Keratinocyte (primary cell): ENCODE measurements around the gene POLD2. TPM values are rescaled to one million over a fixed set of nuclear protein-coding genes. Genes with fewer than 3 reads are reported as not detected.

Experiments used
- DNase-seq: peaks from one replicate; pipeline ENCODE4 v3.0.0-alpha.2; 2011; ENCODE audit warnings: low read depth, missing footprints, low spot score
- FAIRE-seq: peaks from 2 replicates; lab custom pipeline; 2011; peaks lifted over from hg19 to GRCh38; lab: Jason Lieb, UNC
- H2AFZ ChIP-seq: 2 replicates; pipeline ENCODE4 v1.6.0; 2012; ENCODE audit warnings: low read length, control low read depth, inconsistent platforms; ENCODE audit not compliant: control insufficient read depth
- H3K27ac ChIP-seq: 2 replicates; pipeline ENCODE4 v1.5.1; 2011; ENCODE audit warnings: low read length; ENCODE audit not compliant: control insufficient read depth, insufficient read depth
- H3K27me3 ChIP-seq: 3 replicates; pipeline ENCODE4 v1.6.0; 2011; ENCODE audit warnings: low read length; ENCODE audit not compliant: control insufficient read depth, insufficient read depth; ENCODE audit errors: extremely low read depth
- H3K36me3 ChIP-seq, 2 experiments: 2 replicates in 1 of 2; 3 replicates in 1 of 2; pipeline ENCODE4 v1.5.1; 2011; ENCODE audit warnings: low read length in 2 of 2, mild to moderate bottlenecking in 1 of 2; ENCODE audit not compliant: control insufficient read depth in 2 of 2, insufficient read depth in 2 of 2; ENCODE audit errors: extremely low read depth in 1 of 2
- H3K4me1 ChIP-seq: 3 replicates; pipeline ENCODE4 v1.5.1; 2011; ENCODE audit warnings: low read length; ENCODE audit not compliant: control insufficient read depth, insufficient read depth; ENCODE audit errors: extremely low read depth
- H3K4me2 ChIP-seq: 3 replicates; pipeline ENCODE4 v1.6.0; 2011; ENCODE audit warnings: low read depth, low read length; ENCODE audit not compliant: control insufficient read depth, insufficient read depth; ENCODE audit errors: extremely low read depth
- H3K4me3 ChIP-seq, 3 experiments: fragments of 200-600 bp in 1 of 3; sonication (generic) in 1 of 3; 2 replicates in 2 of 3; 3 replicates in 1 of 3; pipeline ENCODE4 v1.5.1; 2011 to 2016; ENCODE audit warnings: low read length in 3 of 3, mild to moderate bottlenecking in 3 of 3, control low read depth in 2 of 3, inconsistent platforms in 1 of 3, low read depth in 1 of 3, mixed read lengths in 1 of 3, mixed run types in 1 of 3, moderate library complexity in 1 of 3; ENCODE audit not compliant: control insufficient read depth in 2 of 3, insufficient read depth in 2 of 3; ENCODE audit errors: extremely low read depth in 1 of 3
- H3K79me2 ChIP-seq: 2 replicates; pipeline ENCODE4 v1.6.0; 2012; ENCODE audit warnings: low read length; ENCODE audit not compliant: control insufficient read depth, insufficient read depth
- H3K9ac ChIP-seq: 3 replicates; pipeline ENCODE4 v1.6.0; 2011; ENCODE audit warnings: low read length; ENCODE audit not compliant: control insufficient read depth, insufficient read depth; ENCODE audit errors: extremely low read depth
- H3K9me1 ChIP-seq: 3 replicates; pipeline ENCODE4 v1.6.0; 2011; ENCODE audit warnings: low read length; ENCODE audit not compliant: control insufficient read depth, insufficient read depth; ENCODE audit errors: extremely low read depth
- H3K9me3 ChIP-seq: 2 replicates; pipeline ENCODE4 v1.5.1; 2012; ENCODE audit warnings: low read depth, low read length; ENCODE audit not compliant: control insufficient read depth
- H4K20me1 ChIP-seq: 3 replicates; pipeline ENCODE4 v1.6.0; 2011; ENCODE audit warnings: low read length; ENCODE audit not compliant: control insufficient read depth, insufficient read depth; ENCODE audit errors: extremely low read depth
- EZH2 ChIP-seq: IDR thresholded peaks from one replicate; pipeline ENCODE4 v1.6.1; 2012; ENCODE audit warnings: inconsistent platforms, mild to moderate bottlenecking, low read length, moderate library complexity
- dilution Hi-C: fragments of 300-500 bp; cut with MboI; formaldehyde crosslinking; loops from one replicate; pipeline ENCODE4 v1.7.0; 2020; ENCODE audit warnings: low sequenced_read_pairs; ENCODE audit not compliant: extremely low pct_ligation_motif_present
- polyA plus RNA-seq, 5 experiments: library from polyadenylated mRNA; depleted of rRNA in 3 of 5; stranded (reverse) in 3 of 5; stranded (forward) in 1 of 5; unstranded in 1 of 5; fragments of >200 nt; gene quantifications; 1 replicate in 1 of 5; 2 replicates in 3 of 5; 3 replicates in 1 of 5; pipeline versions ENCODE4 v1.2.1 to v1.2.3, GENCODE V29; 2011 to 2012; ENCODE audit warnings: missing spikeins in 2 of 5, low read depth in 1 of 5, low replicate concordance in 1 of 5
- TF ChIP-seq, protein P1 (sequence below), 3 experiments: IDR thresholded peaks in 1 of 3; conservative IDR thresholded peaks in 1 of 3; optimal IDR thresholded peaks in 1 of 3; 2 replicates in 2 of 3; 3 replicates in 1 of 3; pipeline versions ENCODE3 to v1.5.1; 2011; ENCODE audit warnings: low read length in 3 of 3, mild to moderate bottlenecking in 3 of 3, moderate library complexity in 2 of 3, control low read depth in 1 of 3, inconsistent platforms in 1 of 3; ENCODE audit not compliant: insufficient read depth in 2 of 3; ENCODE audit errors: extremely low read depth in 1 of 3

The POLD2 gene
- polyA plus RNA-seq, 1 donor (not counting 4 experiments of a cell fraction or from before 2014, with no cell fraction given): 158 TPM

DNA sequence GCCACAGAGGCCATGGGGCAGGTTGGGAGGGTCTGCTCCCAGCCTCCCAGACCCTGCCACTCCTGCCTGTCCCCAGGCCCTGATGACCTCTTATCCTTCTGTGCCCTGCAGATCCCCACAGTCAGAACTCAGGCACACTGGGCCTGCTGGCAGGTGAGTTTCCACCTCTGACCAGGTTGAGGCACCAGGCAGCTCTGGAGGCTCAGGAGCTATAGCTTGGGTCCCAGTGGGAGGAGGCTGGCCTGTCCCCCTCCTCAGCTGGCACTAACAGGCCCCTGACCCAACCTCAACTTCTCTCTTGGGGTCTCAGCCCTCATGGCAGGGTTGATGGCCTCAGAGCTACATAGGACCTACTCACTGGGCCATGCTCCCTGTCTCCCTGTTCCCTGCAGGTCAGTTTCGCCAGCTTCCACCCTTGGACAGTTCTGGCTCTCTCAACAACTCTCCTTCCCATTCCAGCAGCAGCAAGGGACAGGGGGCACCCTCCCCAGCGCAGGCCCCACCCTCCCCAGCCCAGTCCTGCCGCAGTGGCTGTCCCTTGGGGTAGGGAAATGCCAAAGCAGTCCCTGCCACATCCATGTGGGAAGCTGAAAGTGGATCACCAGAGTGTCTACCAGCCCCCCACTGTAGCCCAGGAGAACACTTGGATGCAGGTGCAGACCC is 21.9 kb downstream of the POLD2 start:
- no peak for FAIRE-seq
- dilution Hi-C loops: no loop called here

DNA sequence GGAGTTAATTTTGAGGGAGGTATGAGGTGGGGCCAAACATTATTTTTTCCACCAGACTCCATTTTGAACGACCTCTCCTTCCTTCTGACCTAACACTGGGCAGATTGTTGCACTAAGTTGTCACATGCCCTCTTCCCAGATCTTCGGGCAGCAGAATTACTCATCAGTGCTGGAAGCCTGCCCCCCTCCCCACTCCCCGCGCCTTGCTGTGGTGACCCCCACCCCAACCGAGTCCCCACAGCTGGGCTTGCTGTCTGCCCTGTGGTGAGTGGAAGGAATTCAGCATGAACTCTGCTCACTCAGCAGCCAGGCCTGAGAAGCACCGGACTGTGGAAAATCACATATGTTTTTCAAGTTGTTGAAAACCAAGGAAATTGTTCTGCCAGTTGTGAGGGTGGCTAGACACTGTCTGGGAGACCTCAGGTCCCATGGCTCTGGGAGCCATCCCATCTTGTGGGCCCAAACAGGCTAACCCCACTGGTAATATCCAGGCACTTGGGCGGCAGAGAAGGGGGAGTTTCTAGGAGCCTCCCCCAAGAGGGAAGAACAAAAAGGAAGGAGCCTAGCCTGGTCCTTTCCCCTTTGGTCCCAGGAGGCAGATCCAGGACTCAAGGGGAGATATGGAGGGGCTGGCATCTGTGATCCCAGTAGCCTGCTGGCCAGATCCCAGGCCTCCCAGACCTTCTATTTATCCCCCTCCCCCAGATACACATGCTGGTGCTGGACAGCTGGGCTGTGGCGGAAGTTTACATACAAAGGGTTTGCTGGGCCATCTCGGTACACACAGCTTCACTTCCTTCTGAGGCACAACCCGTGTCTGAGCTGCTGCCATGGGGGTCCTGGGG is 22.7 kb downstream of the POLD2 start:
- no peak for FAIRE-seq
- H3K9ac ChIP-seq: no peak overlapping the region
- no peak overlapping the region for H3K4me3 ChIP-seq
- no peaks in the 10 kb centered on the region for H3K9me1 ChIP-seq
- DNase-seq: no peak
- H3K27me3 ChIP-seq: peaks cover 11% of the 10 kb centered on the region
- no peak overlapping the region for H3K27ac ChIP-seq
- no peaks in the 10 kb centered on the region for H3K36me3 ChIP-seq
- no peaks in the 10 kb centered on the region for H3K79me2 ChIP-seq
- peaks cover 25% of the 10 kb centered on the region for H3K4me1 ChIP-seq
- H3K9me3 ChIP-seq: no peaks in the 10 kb centered on the region
- H3K4me2 ChIP-seq: no peak overlapping the region
- no peak overlapping the region for H2AFZ ChIP-seq
- dilution Hi-C loops: no loop called here
- H4K20me1 ChIP-seq: no peaks in the 10 kb centered on the region
- TF ChIP-seq, protein P1, sequence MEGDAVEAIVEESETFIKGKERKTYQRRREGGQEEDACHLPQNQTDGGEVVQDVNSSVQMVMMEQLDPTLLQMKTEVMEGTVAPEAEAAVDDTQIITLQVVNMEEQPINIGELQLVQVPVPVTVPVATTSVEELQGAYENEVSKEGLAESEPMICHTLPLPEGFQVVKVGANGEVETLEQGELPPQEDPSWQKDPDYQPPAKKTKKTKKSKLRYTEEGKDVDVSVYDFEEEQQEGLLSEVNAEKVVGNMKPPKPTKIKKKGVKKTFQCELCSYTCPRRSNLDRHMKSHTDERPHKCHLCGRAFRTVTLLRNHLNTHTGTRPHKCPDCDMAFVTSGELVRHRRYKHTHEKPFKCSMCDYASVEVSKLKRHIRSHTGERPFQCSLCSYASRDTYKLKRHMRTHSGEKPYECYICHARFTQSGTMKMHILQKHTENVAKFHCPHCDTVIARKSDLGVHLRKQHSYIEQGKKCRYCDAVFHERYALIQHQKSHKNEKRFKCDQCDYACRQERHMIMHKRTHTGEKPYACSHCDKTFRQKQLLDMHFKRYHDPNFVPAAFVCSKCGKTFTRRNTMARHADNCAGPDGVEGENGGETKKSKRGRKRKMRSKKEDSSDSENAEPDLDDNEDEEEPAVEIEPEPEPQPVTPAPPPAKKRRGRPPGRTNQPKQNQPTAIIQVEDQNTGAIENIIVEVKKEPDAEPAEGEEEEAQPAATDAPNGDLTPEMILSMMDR (optimal IDR thresholded peaks at IDR 0.05 in 1 of 3, IDR thresholded peaks at IDR 0.05 in 1 of 3, conservative IDR thresholded peaks at IDR 0.05 in 1 of 3; ENCODE audit: extremely low read depth in 1 of 3, insufficient read depth in 2 of 3, low read length in 3 of 3): no peak
- no peak for TF ChIP-seq EZH2

More for the DNA sequence above, 21.9 kb downstream of the POLD2 start:
- Histone ChIP-seq H3K4me2 (no peak overlapping the region), H3K79me2 (no peaks in the 10 kb centered on the region), H2AFZ (no peak overlapping the region), H3K36me3 (no peaks in the 10 kb centered on the region), H3K4me1 (peaks cover 25% of the 10 kb centered on the region), H3K4me3 (no peak overlapping the region), H3K27me3 (peaks cover 11% of the 10 kb centered on the region), H3K9me1 (no peaks in the 10 kb centered on the region), H4K20me1 (no peaks in the 10 kb centered on the region), H3K9me3 (no peaks in the 10 kb centered on the region), H3K27ac (no peak overlapping the region), H3K9ac (no peak overlapping the region)
- no peak for DNase-seq
- TF ChIP-seq EZH2: no peak
- TF ChIP-seq, protein P1 (optimal IDR thresholded peaks at IDR 0.05 in 1 of 3, IDR thresholded peaks at IDR 0.05 in 1 of 3, conservative IDR thresholded peaks at IDR 0.05 in 1 of 3; ENCODE audit: extremely low read depth in 1 of 3, insufficient read depth in 2 of 3, low read length in 3 of 3): no peak
